AG08396 (cell line): ENCODE data around the gene LBHD2.

ENCODE experiments used
- DNase-seq: peaks from one replicate; pipeline ENCODE4 v3.0.0; 2012; ENCODE audit warnings: low spot score, mixed read lengths

LBHD2 gene

DNA sequence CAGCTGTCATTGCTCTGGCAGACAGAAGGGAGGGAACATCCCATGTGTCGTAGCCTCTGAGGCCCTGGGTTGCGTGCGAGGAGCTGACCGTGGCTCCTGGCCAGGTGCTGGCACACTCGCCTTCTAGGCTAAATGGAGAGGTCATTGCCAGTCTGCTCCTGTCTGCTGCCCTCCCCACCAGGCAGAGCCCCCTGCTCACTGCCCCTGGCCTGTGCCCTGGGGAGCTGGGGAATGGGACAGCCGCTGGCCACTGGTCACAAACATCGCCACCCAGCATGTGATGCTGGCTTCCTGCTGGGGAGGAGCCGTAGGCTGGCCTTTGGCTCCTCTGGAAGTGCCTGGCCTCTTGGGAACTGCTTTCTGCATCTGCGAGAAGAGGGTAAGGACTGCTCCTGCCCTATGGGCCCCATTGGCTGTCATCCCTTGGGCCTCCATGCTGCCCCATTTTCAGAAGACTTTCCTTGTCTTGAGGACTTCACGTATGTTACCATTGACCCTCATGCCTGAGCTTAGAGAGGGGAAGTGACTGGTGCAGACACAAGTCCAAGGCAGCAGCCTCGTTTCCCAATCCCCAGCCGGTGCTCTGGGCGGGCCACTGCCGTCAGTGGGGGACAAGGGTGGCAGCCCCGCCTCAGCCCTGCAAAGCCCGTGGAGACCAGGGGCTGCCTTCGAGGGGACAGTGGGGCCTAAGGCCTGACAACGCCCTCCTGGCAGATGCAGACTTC lies 37.3 kb downstream of the LBHD2 start:
- DNase-seq, result no peak

DNA sequence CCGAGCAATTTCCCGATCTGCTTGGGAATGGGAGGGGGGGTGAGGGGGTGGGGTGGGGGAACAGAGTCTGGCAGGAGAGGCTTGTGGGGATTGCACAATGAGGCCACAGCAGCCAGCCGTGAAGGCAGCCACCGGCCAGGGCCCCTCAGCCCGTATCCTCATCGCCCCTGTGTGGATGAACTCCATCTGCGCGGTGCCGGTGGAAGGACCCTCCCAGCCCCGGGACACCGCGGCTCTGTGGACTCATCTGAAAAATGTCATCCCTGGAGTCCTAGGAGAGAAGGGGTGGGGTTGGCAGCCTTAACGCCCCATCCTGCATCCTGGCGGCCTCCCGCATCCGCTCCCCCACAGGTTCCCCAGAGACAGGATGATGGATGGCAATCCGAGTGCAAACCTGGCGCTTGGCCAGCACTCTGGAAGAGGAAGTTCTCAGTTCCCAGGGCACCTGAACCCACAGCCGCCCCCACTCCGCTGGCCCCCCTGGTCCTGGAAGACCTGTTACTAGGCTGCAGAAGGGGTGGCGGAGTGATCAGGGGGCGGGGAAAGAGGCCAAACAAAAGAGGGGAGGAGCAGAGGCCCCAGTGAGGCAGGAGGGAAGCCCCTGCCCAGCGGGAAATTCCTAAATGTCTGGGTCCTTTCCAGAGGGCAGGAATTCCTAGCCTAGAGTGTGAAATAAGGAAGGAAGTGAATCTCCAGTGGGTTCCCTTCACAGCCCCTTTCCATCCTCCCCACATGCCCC lies 38.0 kb downstream of the LBHD2 start:
- no peak for DNase-seq

DNA sequence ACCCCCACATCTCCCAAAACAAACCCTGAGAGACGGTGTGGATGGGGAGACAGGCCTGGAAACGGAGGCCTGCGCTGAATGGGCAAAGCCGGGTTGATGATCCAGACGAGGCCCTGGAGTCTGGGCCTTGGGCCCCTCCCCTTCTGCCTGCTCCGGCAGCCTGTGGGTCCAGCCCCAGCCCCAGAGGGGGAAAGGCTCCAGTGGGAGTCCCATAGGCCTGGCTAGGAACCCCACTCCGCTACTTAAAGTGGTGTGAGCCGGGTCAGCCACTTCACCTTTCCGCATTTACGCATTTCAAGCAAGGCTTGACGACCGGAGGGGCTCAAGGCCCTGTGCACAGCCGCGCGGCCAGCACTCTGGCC lies 38.6 kb downstream of the LBHD2 start:
- DNase-seq, result no peak

DNA sequence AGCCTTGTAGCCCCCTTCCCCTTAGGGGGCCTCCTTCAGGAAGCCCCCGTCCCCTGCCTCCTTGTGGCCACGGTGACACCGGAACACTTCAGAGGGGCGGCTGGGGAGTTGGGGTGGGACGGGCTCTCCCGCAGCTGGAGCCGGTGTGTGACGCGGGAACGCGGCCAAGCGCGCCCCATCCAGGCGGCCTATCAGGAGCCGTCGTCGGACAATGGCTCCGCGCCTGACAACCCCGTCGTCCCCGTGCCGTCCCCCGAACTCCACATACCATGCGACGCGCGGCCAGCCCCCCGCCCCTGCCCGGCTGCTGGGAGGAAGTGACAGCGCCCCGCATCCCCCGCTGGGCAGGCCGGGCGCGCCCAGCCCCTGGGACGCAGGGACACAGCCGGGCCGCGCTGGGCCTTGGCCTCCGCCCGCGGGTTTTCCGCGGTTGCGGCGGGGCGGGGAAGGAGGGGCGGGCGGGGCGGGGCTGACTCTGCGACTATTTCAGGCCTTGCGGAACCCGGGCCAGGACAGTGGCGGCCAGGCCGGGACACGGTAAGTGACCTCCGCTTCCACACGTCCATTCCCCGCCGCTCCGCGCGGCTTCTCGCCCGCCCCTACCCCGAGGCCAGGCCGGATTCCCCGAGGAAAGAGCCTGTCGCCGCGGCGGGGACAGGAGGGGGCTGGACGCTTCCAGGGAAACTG lies 39.1 kb downstream of the LBHD2 start, which contains the start of gene TNFAIP2:
Gene TNFAIP2 (plus strand): TSS at position 515 of the 687 bp plus-strand sequence. CDS start 2,997 bp downstream, outside the sequence.
- DNase-seq, result peak; percentile 80

DNA sequence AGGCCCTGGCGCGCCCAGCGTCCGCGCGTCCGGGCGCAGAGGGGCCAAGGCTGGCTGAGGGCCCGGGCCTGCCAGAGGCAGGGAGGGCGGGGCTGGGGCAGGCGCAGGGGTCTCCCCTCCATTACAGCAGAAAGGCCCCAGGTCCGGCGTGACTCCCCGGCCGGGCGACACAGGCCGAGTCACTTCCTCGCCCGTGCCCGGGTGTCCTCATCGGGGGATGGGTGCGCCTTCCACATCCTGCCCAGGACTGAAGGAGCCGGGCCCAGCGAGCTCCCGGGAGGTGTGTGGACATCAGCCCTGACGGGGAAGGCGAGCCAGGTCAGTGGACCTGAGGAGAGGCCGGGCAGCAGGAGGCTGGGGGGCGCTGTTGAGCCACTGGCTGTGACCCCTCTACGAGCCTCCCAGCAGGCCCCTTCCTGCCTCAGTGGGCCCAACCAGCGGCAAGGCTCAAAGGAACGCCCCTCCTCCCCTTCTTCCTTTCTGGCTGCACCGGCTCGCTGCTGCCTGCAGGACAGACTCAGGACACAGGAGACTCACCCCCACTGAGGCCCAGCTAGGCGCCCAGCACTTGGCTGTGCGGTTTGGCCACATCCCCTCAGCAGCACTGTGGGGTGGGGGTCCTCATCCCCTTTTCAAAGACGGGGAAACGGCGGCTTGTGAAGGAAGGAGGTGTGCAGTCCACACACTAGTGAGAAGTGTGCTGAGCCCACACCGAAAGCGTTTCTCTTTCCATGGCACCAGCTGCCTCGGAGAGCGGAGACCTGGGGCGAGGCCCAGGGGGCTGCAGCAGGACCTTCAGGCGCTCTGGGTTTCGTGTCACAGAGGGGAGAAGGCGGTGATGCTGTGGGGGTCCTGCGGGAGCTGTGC lies 39.9 kb downstream of the LBHD2 start:
- peak; percentile 69 for DNase-seq

DNA sequence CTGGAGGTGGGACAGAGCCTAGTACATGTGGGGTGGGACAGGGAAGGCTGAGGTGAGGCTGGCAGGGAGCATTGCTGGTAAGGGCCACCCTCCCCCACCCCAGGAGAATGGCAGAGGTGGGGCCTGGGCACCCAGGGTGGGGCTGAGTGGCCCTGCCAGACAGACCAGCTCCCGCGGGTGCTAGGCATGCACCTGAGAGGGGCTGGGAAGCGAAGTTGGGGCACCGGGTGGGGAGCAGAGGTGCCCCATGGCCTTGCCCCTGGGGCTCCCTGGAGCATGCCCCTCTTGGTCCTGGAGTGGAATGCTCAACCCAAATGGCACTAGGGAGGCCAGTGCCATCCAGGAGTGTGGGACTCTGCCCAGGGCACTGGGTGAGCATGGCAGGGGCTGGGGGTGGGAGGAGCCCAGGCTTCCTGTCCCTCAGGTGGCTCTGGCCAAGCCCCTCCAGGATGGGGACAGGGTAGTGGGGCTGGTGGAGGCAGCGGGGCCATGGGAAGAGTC lies 40.5 kb downstream of the LBHD2 start:
- DNase-seq, result no peak

DNA sequence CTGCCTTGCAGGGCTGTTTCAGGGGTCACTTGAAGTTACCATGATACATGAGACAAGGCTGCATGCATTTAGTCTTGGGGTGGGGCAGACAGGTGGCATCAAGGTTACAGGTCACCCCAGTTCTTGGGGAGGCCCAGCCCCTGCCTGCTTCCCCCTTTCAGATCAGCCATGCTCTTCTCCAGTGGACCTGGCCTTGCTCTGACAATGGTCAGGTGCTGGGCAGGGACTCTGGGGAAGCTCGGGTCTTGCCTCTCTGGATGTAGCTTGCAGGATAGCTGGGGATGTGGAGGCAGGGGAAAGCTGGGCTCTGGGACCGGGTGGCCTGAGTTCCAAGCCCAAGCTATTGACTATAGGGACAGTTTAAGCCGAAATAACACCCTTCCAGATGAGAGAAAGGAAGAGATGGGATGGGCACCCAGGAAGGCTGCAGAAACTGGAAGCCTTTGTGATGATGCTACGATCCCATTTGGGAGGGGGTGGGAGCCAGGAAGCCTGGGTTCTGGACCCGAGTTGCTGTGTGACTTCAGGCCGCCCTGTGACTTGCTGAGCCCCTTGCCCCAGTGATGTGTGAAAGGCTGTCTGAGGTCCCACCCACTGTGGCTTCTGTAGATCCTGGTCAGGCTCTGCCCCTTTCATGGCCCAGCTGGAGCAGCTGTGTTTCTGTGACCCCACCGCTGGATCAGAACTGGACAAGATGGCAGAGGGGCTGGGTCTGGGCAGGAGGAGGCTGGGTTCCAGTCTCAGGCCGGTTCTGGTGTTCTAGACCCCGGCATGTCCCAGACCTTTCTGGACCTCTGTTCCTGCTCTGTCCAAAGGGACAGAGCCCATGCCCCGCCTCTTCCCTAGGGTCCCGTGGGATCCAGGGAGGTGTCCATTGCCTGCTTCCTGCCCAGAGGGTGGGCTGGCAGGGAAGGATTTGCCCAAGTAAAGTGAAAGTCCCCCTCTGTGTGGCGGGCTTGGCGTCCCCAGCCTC lies 41.4 kb downstream of the LBHD2 start:
- no peak for DNase-seq

DNA sequence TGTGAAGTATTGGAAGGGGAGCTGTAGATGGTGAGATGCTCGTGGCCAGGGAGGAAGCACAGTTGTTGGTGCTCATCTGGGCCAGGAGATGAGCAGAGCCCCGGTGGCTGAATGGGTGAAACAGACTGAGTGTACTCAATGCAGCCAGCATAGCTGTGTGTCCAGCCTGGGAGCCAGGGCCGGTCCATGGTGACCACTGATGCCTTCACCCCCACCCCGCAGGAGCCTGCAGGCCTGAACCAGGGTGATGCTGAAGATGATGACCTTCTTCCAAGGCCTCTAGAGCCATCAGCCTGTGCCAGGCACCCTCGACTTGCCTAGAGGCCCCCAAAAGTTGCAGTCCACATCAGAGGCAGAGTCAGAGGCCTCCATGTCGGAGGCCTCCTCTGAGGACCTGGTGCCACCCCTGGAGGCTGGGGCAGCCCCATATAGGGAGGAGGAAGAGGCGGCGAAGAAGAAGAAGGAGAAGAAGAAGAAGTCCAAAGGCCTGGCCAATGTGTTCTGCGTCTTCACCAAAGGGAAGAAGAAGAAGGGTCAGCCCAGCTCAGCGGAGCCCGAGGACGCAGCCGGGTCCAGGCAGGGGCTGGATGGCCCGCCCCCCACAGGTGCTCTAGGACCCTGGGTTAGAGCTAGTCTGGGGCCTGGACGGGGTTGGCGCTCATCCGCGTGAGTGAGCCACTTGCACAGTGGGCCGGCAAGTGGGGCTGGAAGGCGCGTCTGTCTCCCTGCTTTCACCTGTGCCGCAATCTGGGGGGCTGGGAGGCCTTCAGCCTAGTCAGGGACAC lies 42.3 kb downstream of the LBHD2 start:
- DNase-seq, result no peak

DNA sequence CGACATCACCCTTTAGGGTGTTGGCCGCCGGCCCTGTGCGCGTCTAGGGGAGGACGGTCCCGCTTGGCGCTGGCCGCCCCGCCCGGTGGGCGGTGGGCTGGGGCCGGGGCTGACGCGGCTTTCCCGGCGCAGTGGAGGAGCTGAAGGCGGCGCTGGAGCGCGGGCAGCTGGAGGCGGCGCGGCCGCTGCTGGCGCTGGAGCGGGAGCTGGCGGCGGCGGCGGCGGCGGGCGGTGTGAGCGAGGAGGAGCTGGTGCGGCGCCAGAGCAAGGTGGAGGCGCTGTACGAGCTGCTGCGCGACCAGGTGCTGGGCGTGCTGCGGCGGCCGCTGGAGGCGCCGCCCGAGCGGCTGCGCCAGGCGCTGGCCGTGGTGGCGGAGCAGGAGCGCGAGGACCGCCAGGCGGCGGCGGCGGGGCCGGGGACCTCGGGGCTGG lies 42.9 kb downstream of the LBHD2 start:
- no peak for DNase-seq

DNA sequence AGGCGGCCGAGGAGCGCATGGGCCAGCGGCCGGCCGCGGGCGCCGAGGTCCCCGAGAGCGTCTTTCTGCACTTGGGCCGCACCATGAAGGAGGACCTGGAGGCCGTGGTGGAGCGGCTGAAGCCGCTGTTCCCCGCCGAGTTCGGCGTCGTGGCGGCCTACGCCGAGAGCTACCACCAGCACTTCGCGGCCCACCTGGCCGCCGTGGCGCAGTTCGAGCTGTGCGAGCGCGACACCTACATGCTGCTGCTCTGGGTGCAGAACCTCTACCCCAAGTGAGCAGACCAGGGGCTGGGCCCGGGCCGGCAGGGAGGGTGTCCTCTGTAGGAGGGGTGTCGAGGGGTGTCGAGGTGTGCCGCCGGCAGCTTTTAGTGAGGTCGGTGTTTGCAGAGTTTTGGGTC lies 43.3 kb downstream of the LBHD2 start:
- DNase-seq, result no peak

DNA sequence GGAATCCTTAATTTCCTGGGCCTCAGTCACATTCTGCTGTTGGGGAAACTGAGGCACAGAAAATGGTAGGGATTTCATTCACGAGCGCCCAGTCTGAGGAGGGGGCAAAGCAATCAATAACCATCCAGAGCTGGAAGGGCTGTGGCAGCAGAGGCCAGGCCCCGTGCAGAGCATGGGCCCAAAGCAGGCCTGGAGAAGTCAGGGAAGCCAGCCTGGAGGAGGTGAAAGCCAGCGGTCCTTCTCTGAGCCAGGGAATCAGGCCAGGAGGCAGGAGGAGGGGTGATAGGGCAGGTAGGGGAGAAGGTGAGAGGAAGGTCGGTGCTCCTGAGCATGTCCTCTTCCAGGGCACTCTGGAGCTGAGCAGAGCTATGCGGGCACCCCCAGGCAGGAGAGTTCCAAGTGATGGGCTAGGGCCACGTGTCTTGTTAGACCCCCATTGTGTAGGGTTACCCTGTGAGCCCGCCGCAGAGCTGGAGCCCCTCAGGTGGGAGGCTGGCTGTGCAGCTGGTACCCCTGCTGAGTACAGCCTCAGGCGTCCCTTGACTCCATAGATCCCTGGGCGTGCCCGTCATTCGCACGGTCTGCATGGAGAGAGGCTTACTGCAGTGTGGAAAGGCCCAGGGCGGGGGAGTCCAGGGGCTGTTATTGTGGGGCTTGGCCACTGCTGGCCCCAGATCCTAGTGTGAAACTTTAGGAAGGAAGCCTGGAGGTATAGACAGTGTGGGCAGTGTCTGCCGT lies 44.0 kb downstream of the LBHD2 start:
- DNase-seq, result no peak

DNA sequence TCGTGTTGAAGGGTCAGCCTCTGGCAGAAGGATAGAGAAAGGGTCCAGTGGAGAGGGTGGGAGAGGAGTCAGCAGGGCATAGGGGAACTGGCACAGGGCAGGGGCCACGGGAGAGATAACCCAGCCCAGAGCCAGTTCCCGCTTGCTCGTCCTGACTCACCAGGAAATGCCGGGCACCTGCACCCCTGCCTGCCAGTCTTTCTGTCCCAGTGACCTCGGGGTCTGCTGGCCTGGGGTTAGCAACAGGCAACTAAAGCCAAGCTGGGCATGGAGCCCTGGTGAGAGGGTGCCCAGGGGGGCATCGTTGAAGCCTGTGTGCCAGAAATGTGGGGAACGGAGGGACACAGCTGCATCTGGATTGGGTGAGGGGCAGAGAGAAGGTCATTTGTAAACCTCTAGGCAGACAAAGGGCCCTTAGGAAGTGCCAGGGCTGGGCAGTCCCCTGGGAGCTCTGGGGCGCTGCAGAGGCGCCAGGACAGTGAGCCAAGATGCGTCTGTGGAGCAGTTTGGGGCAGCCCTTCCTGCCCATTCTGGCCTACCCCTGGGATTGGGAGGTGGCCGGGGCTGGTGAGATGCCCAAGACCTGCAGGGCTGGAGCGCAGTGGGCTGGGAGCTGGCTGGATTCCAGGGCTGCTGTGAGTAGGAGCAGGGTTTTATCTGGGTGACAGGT lies 44.8 kb downstream of the LBHD2 start:
- no peak for DNase-seq

DNA sequence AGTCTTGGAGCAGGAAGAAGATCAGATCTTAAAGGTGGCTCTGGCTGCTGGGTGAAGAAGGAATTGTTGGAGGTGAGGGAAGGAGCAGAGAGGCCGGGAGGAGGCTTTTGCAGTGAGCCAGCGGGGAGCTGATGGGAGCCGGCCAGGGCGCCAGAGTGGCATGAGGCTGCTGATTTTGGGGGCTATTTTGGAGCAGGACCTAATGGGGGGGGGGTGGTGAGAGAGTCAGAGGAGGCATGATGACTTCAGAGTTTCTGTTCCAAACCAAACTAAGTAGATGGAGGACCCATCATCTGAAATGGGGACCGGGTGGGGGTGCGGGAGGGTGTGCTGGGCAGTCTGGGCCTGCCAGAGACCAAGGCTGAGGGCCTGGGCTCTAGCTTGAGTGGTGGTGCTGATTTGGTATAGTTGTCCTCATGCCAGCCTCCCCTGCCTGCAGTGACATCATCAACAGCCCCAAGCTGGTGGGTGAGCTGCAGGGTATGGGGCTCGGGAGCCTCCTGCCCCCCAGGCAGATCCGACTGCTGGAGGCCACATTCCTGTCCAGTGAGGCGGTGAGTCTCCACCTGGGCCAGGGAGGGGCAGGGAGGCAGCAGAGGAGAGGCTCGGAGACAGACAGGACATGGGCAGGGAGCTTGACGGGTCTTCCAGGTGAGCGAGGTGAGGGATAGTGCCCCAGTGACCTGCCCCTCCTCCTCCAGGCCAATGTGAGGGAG lies 45.4 kb downstream of the LBHD2 start:
- no peak for DNase-seq

DNA sequence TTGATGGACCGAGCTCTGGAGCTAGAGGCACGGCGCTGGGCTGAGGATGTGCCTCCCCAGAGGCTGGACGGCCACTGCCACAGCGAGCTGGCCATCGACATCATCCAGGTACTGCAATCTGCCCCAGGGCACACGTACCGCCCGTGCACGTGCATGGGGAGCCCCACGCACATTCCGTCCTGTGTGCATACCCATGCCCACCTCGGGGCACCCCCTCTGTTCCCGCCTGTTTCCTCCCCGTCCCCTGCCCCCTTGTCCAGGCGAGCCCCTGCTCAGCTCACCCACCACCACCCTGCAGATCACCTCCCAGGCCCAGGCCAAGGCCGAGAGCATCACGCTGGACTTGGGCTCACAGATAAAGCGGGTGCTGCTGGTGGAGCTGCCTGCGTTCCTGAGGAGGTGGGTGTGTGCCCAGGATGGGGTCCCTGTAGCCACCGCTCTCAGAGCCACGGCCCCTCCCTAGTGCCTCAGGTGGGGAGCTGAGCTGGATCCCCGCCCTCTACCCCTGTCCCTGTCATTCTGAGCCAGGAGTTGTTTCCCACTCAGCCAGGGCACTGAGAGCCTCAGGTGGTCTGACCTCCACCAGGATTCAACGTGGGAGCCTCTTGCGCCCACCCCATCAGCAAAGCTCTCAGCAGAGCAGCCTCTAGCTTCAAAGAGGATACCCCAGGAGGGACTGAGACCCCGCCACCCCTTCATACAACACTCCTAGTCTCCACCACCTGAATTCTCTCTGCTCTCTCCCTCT lies 46.2 kb downstream of the LBHD2 start:
- DNase-seq, result no peak

DNA sequence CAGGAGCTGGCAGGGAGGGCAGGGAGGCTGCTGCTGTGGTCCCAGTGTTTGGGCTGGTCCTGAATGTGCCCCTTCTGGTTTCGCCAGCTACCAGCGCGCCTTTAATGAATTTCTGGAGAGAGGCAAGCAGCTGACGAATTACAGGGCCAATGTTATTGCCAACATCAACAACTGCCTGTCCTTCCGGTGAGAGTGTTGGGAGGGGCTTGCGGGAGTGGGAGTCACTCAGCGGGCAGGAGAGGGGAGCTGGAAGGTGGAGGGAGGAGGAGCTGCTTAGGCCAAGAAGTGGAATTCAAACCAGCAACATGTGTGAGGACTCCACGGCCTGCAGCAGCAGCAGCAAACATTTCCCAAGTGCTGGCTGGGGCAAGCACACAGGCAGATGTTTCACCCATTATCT lies 47.0 kb downstream of the LBHD2 start:
- peak; percentile 74 for DNase-seq

DNA sequence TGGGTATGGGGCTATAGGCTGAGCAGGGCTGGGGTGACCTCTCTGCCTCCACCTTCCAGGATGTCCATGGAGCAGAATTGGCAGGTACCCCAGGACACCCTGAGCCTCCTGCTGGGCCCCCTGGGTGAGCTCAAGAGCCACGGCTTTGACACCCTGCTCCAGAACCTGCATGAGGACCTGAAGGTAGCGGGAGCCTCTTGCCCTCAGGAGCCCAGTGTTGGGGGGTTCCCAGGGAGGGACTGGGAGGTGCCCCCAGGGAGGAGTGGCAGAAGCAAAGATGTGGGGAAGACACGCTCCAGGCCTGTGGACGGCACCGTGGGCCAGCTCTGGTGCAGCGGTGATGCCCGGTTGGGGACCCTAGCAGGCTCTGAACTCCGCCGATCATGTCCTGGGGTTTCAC lies 47.6 kb downstream of the LBHD2 start:
- DNase-seq, result no peak
